K562 (cell line): ENCODE results near the gene NSUN6.

ENCODE experiments used
- EP300 ChIP-seq: IDR thresholded peaks from 2 replicates; pipeline ENCODE4 v1.6.1; 2012; ENCODE audit warnings: low read length, improper control_type of control experiment
- FOXP1 ChIP-seq: sonication (generic); formaldehyde crosslinking; IDR thresholded peaks from 2 replicates; pipeline ENCODE4 v1.8.0; 2022; ENCODE audit warnings: mild to moderate bottlenecking, missing genetic modification reagents
- MAFK ChIP-seq: IDR thresholded peaks from 2 replicates; pipeline ENCODE4 v1.6.1; 2011; ENCODE audit warnings: low read length, improper control_type of control experiment
- YY1 ChIP-seq, 3 experiments: IDR thresholded peaks; 2 replicates each; pipeline ENCODE4 v1.6.1; 2011; ENCODE audit warnings: low read length in 2 of 3, mild to moderate bottlenecking in 2 of 3, moderate library complexity in 2 of 3, borderline replicate concordance in 1 of 3, control low read depth in 1 of 3, low read depth in 1 of 3; ENCODE audit not compliant: insufficient read depth in 3 of 3, insufficient replicate concordance in 2 of 3, control insufficient read depth in 1 of 3, insufficient read length in 1 of 3; ENCODE audit errors: extremely low read depth in 1 of 3

DNA sequence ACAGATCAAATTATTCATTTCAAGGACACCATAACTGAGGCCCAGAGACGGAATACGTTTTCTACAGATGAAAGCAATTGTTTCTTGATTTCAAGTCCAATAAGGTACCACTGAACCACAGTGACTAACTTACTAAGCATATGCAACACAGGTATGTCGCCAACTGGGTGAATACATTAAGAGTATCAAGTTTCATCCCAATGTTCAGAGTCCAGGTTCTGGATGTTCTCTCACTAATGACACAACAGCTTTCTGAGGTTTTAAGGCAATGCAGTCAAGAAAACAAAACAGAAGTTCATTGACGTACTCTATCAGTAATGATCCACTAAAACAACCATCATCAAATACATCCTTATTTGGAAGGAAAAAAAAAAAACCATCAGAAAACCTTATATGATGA is 35.8 kb downstream of the NSUN6 start:
- TF ChIP-seq MAFK: no peak
- no peak for TF ChIP-seq FOXP1 (CRISPR knock-in tag)
- no peak for TF ChIP-seq EP300
- no peak for TF ChIP-seq YY1 (IDR thresholded peaks at IDR 0.05; ENCODE audit: borderline replicate concordance in 1 of 3, control insufficient read depth in 1 of 3, extremely low read depth in 1 of 3, insufficient read depth in 3 of 3, insufficient read length in 1 of 3, insufficient replicate concordance in 2 of 3, low read depth in 1 of 3, low read length in 2 of 3)
